GM21390 (cell line): ENCODE data around the gene FEM1A.
"Not testable (repeated sequence)": the region's sequence is repeated elsewhere in the genome, so short reads cannot be mapped to it uniquely, and the experiment has no call there.

ENCODE experiments used
- ATAC-seq: cut with Tn5 transposase; IDR thresholded peaks from one replicate; pipeline ENCODE4 v1.9.1; 2021; ENCODE audit not compliant: unreplicated experiment

FEM1A gene

DNA sequence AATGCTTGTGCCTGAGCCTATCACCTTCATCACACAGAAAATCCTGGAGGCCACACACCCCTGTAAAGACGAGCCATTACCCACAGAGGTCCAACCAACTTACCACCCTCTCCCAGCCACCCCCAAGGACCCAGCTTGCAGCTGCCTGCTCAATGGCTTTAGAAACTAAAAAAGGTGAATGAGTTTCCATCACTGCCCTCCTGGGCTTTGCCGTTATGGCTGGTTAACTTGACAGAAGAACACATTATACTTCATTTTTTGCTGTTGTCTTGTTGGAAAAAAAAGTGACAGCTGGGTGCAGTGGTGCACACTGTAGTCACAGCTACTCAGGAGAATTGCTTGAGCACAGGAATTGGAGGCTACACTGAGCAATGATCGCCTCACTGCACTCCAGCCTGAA is 17.4 kb upstream of the FEM1A start:
- ATAC-seq = no peak

- no peak for ATAC-seq
These were observed 15.8 kb upstream of the FEM1A start for GRCh38 chr19:4775627-4776152.

DNA sequence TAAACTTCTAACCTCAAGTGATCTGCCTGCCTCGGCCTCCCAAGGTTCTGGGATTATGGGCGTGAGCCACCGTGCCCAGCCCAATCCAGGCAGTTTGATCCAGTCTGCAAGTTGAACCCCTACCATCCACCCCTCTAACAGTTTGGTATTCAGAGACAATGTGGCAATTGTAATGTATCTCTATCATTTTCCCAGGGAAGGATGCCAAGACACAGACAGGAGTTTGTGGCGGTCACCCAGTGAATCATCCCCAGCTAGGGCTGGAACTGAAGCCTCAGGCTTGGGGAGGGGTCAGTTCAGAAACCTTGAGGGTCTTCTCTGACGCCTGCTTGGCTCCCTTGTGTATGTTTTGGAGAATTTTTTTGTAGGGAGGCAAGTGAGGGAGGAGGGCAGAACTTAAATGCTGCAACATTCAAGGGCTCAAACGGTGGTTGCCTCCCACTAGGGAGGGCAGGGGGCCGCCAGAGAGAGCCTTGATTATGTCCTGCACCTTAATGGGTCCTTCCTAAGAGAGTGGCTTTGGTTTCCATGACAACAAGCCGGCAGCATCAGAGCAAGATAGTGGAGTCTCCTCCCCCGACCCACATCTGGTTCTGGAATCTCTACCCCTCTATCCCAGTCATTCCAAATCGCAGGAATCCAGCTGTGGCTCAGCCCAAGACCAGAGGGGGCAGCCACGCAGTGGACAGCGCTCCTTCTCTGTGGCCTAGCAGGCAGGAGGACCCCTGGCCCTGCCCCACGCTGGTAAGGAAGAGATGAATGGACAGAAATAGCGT is 14.9 kb upstream of the FEM1A start:
- ATAC-seq = no peak

- not testable (repeated sequence) for ATAC-seq
These were observed 13.4 kb upstream of the FEM1A start for GRCh38 chr19:4778124-4778523.

DNA sequence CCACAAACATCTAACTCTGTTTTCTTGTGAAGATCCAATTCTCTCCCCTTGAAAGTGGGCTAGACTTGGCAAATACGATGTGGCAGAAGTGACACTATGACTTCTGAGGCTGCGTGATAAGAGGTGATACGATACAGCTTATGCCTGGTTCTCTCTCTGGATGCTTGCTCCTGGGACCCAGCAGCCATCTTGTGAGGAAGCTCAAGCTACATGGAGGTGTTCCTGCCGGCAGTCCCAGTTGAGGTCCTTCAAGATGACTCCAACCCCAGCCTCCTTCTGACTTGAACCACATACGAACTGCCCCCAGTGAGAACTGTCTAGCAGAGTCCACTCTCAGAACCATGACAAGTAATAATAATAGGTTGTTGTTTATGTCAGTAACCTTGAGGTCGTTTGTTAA is 10.7 kb upstream of the FEM1A start:
- ATAC-seq = no peak

DNA sequence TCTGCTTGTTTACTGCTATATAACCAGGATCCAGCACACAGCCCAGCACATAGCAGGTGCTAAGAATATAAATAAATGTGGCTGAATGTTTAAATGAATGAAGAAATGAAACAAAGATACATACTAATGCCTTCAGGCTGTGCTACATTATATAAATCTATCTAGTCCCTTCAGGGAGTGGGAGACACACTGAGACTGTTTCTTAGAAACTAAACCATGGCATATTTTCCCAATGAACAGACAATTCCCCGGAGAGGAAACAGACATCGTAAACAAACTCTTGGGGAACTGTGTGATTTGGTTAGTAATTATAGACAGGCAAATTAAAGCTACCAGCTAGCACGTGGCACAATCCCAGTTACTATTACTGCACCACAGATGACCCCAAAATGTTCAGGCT is 9.7 kb upstream of the FEM1A start:
- no peak for ATAC-seq

DNA sequence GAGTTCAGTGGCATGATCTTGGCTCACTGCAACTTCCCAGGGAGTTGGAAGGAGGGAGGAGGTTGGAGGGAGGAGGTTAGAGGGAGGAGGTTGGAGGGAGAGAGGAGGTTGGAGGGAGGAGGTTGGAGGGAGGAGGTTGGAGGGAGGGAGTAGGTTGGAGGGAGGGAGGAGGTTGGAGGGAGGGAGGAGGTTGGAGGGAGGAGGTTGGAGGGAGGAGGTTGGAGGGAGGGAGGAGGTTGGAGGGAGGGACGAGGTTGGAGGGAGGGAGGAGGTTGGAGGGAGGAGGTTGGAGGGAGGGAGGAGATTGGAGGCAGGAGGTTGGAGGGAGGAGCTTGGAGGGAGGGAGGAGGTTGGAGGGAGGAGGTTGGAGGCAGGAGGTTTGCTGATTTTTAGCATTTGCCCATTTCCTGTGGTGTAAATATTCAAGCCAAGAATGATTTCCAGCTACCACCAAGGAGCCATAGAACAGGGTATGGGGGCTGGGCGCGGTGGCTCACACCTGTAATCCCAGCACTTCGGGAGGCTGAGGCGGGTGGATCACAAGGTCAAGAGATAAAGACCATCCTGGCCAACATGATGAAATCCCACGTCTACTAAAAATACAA is 5.0 kb upstream of the FEM1A start:
- not testable (repeated sequence) for ATAC-seq

DNA sequence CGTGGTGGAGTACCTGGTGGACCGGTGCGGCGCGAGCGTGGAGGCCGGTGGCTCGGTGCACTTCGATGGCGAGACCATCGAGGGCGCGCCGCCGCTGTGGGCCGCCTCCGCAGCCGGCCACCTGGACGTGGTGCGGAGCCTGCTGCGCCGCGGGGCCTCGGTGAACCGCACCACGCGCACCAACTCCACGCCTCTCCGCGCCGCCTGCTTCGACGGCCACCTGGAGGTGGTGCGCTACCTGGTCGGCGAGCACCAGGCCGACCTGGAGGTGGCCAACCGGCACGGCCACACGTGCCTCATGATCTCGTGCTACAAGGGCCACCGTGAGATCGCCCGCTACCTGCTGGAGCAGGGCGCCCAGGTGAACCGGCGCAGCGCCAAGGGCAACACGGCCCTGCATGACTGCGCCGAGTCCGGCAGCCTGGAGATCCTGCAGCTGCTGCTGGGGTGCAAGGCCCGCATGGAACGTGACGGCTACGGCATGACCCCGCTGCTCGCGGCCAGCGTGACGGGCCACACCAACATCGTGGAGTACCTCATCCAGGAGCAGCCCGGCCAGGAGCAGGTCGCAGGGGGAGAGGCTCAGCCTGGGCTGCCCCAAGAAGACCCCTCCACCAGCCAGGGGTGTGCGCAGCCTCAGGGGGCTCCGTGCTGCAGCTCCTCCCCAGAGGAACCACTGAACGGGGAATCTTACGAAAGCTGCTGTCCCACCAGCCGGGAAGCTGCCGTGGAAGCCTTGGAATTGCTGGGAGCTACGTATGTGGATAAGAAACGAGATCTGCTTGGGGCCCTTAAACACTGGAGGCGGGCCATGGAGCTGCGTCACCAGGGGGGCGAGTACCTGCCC is 708 bp downstream of the FEM1A start:
- ATAC-seq = not testable (repeated sequence)

DNA sequence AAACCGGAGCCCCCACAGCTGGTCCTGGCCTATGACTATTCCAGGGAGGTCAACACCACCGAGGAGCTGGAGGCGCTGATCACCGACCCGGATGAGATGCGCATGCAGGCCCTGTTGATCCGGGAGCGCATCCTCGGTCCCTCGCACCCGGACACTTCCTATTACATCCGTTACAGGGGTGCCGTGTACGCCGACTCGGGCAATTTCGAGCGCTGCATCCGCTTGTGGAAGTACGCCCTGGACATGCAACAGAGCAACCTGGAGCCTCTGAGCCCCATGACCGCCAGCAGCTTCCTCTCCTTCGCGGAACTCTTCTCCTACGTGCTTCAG is 1.3 kb downstream of the FEM1A start:
- not testable (repeated sequence) for ATAC-seq

- not testable (repeated sequence) for ATAC-seq
These were observed 1.7 kb downstream of the FEM1A start for GRCh38 chr19:4793278-4793677.

GRCh38 chr19:4794971-4795370 is 3.4 kb downstream of the FEM1A start:
- ATAC-seq = no peak

DNA sequence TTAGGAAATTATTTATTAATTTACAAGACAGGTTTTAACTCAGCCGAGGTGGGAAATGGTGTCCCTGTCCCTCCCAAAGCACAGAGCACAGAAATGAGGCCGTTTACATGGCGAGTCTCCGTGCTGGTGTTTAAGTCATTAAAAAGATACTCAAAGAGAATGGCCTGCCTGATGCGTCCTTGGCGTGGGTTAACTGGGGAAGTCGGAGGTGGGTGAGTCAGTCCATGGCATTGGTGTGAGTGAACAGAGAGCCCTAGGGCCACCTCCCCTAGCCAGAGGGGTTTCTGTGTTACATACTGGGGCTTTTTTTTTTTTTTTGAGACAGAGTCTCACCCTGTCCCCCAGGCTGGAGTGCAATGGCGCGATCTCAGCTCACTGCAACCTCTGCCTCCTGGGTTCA is 3.9 kb downstream of the FEM1A start:
- no peak for ATAC-seq

DNA sequence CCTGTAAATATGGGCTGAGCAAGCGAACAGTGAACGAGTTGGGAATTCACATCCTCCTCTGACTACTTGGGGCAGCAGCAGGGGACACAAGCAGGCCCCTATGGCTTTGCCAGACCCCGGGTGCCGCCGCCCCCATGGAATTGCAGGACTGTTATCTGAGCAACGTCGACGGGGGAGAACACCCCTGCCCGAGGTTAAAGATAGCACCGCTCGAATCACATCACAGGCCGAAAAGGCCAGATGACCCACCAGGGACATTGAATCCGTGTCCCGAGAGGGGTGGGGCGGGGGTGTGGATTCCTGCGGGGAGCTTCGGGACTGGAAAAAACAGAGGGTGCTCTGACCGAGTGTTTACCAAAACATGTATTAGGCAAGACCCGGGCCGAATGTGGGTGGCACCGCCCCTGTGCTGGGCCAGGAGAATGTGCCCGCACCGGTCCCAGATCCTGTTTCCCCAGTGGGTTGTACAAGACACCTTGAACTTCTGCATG is 9.1 kb downstream of the FEM1A start:
- no peak for ATAC-seq

- ATAC-seq = no peak
These were observed 9.6 kb downstream of the FEM1A start for GRCh38 chr19:4801085-4801619.

DNA sequence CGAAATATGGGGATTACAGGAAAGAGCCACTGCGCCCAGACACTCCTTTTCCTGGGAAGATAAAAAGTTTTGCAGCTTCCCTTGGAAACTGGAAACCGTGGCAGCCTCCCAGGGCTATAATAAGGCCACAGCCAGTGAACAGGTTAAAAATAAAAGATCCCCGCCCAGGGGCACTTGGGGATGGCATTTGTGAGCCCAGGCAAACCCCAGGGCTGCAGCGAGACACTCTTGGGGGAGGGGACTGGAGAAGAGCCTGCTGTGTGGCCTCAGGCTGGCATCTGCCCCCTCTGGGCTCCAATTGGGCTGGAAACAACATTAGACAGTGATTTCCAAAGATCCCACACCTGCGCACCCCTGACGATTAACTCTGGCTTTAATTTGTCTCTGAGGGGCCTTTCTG is 11.2 kb downstream of the FEM1A start:
- no peak for ATAC-seq

DNA sequence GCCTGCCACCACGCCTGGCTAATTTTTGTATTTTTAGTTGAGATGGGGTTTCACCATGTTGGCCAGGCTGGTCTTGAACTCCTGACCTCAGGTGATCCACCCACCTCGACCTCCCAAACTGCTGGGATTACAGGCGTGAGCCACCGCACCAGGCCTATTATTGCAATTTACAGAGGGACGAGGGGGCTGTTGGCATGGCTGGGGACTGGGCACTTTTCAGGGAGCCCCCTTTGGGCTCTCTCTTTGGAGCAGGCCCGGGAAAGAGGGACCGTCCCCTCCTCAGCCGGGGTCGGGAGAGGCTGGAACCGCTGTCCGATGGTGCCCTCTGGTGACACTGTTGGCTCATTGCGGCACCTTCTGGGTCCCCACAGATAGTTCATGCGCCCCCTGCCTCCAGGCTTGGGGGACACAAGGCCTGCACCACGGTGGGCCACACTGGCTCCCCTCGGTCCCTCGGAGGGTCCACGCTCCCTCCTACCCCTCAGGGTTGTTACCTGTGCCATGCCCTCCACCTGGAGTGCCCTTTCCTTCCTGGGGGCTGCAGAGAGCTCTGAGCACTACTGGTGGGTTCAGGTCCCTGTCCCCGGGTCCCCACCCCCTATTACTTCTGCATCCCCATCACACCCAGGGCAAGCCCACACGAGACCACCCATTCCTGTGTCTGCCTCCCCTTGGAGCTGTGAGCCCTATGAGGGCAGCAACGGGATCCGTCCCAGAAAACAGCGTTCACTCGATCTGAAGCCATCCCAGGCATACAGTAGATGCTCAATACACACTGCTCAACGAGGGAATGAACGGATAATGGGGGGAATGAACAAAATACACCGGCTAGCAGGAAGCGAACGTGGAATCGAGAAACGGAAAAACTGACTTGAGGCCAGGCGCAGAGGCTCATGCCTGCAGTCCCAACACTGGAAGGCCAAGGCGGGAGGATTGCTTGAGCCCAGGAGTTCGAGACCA is 12.5 kb downstream of the FEM1A start:
- ATAC-seq = no peak

GRCh38 chr19:4805140-4805539 is 13.6 kb downstream of the FEM1A start:
- not testable (repeated sequence) for ATAC-seq

- ATAC-seq = no peak
These were observed 14.8 kb downstream of the FEM1A start for GRCh38 chr19:4806384-4806783.

- ATAC-seq = no peak
These were observed 15.7 kb downstream of the FEM1A start for GRCh38 chr19:4807188-4807587.
